Stimulated activated CD4-positive, alpha-beta T cell treated with anti-CD3 and anti-CD28 coated beads, Interleukin-15, amount 100 ng/mL, for 48 hours (primary cell): ENCODE measurements around the gene HDAC4.
A peak's percentile ranks its signal among the peaks of the same experiment; 100 is the strongest.
"Not testable (repeated sequence)": the region's sequence is repeated elsewhere in the genome, so short reads cannot be mapped to it uniquely, and the experiment has no call there.

Experiments used
- DNase-seq, 2 donors: peaks; one replicate each; pipeline ENCODE4 v3.0.0-alpha.2; 2020; ENCODE audit warnings: low read depth in 2 of 2

The HDAC4 gene

DNA sequence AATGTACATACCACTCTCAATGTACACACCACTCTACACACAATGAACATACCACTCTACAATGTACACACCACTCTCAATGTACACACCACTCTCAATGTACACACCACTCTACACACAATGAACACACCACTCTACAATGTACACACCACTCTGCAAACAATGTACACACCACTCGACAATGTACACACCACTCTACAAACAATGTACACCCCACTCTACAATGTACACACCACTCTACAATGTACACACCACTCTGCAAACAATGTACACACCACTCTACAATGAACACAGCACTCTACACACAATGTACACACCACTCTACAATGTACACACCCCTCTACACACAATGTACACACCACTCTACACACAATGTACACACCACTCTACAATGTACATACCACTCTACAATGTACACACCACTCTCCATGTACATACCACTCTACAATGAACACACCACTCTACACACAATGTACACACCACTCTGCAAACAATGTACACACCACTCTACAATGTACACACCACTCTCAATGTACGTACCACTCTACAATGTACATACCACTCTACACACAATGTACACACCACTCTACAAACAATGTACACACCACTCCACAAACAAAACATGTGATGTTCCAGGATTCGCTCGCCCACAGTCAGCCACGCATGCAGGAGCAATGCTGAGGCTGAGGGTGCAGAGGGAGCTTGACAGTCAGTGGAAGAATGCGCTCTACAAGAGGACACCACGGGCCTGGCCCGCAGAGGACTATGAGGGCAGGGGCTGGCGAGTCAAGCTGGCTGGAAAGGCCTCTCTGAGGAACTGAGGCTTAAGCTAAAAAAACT, 118.2 kb downstream of the HDAC4 start:
- DNase-seq = no peak

DNA sequence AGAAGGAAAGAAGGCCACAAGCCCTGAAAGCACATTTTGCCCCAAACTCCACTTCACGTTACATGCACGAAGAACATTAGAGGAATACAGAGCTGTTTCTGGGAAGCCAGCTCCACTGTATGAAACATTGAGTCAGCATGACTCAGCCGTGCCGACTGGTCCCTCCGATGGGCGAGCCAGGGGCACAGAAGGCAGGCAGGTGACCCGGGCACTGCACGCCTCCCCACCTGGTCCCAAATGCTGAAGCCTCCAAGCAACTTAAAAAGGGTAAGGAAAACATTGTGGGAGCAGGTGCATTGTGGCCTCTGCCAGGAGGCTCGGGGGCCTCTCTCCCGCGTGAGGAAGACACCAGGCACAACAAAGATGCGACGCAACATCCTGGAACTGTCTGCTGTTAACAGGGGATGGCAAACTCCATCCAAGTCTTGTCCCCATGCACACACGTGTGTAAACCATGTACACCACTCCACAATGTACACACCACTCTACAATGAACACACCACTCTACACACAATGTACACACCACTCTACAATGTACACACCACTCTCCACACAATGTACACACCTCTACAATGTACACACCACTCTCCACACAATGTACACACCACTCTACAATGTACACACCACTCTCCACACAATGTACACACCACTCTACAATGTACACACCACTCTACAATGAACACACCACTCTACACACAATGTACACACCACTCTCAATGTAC, 120.4 kb downstream of the HDAC4 start:
- DNase-seq = not testable (repeated sequence)

GRCh38 chr2:239279508-239280295, 121.1 kb downstream of the HDAC4 start:
- DNase-seq = no peak

- DNase-seq = no peak
Measured at GRCh38 chr2:239278941-239279365, 121.9 kb downstream of the HDAC4 start.

GRCh38 chr2:239278361-239278760, 122.5 kb downstream of the HDAC4 start:
- no peak for DNase-seq

DNA sequence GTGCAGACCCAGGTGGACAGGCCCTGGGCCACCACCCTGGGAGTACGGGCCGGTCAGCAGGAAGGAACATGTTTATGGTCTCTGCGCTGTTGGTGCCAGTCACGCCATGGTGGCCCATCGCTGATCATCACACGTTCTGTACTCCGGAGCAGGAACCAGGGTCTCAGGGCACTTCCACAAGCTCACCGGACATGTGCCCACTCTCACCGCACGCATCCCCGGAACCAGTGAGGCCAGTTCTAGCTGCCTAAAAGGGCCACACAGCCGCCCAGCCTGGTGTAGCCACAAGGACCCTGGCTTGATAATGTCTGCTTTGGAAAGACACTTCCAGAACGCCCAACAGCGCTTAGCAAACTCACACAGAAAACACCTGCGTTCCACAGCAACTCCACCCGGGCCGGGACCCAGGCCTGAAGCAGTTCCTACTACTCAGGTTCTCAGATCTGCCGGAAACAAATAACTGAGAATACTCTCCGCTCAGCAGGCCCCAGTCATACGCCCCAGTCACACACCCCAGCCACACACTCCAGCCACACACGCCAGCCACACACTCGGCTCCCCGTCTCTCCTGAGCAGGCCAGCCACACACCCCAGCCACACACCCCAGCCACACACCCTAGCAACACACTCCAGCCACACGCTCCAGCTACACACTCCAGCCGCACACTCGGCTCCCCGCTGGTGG, 123.3 kb downstream of the HDAC4 start:
- DNase-seq = no peak

DNA sequence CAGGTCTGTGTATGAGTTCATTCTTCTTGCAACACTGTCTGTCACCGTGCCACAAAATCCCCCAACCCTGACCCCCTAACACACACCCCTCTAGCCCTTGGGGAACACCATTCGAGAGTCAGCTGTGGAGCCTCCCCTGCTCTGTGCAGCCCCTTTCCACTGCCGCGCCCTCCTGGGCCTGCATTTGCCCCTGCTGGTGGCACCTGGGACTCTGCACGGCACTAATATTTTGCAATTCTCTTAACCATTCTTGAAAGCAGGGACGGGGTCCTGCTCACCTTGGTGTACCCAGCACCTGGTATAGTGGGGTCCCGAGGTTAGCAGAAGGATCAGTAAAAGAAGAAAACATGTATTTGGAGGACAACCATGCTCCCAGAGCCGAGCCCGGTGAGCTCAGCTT, 124.0 kb downstream of the HDAC4 start:
- DNase-seq = no peak

DNA sequence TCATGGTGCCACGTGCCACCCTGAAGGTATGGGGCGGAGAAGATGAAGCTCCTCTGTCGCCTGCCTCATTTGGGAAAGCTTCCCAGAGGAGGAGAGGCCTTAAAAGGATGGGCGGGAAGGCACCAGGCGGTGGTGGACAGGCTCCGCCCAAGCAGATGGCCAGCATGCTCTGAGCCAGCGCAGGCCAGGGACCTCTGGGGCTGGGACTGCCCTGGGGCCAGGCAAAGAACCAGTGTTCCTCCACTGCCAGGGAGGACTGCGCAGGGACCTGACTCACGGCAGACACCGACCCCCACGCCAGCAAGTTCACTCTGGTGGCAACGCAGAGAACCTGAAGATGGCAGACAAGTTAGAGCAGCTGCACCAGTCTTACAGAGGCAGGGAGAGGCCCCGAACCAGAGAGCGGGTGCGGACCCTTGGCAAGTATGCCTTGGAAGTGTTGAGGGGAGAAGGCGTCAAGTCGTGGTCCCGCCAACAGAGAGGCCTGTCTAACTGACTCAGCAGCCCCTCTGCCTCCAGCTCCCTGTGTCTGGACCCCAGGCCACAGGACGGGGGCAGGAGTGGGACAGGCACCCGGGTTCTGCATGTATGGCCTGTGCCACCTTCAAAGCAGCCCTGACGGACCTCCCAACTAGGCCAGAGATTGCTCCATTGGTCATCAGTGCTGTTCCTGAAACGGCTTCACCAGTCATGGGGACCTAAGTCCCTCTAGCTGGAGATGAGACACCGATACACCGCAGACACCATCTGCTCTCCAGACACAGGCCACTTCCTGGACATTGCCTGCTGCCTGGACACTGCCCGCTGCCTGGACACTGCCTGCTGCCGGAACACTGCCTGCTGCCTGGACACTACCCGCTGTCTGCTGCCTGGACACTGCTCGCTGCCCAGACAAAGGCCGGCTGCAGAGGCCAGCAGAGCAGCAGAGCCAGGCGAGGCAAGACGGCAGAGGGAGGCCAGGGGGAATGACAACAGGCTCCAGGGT, 124.7 kb downstream of the HDAC4 start:
- DNase-seq = no peak

DNA sequence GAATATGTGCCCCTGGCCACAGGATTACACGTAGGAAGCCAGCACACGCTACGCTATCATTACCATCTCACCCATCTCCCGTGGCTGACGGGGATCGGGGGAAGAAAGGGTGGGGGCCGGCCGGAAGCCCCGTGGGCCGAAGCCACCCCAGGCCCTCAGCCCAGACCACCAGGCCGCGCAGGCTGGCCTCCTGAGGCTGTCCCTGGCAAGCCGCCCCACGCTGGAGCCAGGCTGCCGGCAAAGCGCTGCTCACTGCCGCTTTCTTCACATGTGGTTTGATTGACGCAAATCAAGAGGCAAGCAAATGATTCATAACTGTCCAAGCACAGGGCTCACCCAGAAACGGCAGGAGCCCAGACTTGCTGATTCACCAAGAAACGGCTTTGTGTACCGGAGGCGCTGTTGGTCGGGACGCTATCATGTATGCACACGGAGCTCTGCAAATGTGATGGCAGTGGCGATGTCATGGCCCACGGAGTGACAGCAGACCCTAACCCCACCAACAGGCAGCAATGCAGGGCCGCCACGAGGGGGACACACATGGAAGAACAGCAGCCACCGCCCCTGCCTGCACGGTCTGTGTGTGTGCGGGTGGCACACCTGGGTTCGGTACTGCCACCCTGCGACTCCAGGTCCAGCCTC, 125.7 kb downstream of the HDAC4 start:
- DNase-seq = peak; percentile 74 to 81

DNA sequence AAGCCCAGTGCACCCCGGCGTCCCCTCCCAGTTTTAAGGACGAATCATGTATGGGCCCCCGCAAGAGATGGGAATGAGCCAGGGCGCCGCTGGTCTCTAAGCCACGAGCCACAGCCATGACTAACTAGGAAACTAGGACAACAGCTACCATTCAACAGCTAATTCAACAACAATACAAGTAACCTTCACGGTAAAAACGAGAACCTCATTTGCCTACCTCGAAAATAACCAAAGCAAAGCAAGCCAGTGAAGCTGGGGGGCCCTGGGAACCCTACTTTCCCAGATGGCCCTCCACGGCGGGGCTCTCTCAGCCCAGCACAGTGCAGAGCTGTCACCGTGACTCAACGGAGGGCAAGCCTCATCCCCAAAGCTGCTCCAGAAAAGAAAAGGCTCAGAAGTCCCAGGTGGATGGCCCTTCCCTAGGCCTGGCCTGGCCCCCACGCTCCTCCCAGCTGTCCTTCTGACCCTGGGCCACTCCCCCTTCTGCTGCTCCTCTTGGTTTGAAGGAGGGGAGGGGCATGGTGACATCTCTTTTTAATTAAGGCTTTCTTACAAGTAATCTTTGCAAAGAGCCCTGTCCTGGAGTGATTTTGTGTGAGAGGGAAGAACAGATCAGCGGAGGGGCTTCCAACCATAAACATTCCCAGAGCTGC, 126.3 kb downstream of the HDAC4 start:
- no peak for DNase-seq

DNA sequence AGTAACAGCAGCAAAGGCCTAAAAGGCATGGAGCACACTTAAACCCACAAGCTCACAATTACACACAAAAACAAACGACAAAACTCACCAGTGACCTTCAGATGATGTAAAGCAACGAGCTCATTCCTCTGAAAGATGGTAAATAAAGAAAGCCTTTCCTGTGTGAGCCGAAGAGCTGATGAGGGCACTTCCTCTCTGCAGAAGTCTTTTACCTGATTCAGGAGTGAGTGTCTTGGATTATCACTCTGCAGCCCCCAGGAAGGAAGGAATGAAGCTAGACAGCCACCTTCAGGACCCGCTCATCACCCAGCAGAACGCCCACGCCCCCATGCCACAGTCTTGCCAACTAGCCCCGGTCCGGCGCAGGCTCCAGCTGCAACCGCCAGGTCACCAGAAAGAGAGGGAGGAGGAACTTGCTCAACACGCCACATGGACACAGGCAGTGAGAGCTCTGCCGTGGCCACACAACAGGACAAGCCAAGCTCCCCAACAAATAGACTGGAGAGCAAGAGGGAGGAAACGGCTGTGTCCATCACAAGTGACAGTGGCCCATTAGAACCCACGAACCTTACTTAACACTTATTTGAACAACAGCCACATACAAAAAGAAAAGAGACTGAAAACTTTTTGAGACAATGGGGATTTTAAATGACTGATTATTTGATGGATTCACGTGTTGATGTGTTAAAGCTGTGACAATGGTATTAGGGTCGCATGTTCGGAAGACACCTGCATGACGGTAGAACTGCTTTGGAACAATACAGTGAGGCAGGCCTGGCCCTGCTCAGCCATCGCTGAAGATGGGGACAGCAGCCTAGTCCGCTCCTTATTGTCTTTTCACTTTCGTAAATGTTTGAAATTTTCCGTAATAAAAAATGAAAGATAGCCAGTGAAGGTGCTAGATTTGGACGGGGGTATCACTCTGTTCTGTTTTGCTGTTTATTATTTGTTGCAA, 127.3 kb downstream of the HDAC4 start:
- DNase-seq = no peak

DNA sequence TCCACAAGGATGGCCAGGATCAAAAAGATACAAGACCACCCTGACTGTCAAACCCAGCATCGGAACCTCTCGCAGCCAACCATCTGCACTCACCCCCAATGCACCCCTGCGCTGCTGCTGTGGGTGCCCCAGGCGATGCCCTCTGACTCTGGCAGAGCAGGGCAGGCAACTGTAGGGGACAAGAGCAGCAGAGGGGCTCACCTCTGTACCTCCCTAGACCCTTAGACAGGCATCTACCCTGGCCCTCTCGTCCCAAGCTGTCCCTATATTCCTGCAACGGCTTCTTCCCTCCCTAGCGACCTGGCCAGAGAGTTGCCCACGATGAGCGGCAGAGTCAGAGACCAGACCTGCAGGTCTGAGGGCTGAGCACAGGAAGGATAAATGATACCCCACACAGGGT, 128.2 kb downstream of the HDAC4 start:
- DNase-seq = no peak

DNA sequence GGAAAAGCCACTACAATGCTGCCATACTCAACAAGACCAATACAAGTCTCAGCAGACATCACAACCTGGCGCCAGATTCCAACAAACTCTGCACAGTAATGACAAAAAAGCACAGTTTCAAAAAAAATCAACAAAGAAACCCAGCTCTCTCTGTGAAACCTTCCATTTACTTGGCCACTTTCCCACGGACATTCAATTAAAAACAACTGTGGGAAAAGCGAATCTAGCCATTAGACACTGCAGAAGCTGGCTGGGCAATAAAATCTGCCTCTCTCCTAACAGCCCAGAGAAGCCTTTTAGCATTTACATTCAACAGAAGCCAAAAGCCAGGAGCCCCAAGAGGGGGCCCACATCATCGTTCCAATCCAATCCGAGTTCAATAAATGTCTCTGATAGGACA, 128.9 kb downstream of the HDAC4 start:
- DNase-seq = no peak

DNA sequence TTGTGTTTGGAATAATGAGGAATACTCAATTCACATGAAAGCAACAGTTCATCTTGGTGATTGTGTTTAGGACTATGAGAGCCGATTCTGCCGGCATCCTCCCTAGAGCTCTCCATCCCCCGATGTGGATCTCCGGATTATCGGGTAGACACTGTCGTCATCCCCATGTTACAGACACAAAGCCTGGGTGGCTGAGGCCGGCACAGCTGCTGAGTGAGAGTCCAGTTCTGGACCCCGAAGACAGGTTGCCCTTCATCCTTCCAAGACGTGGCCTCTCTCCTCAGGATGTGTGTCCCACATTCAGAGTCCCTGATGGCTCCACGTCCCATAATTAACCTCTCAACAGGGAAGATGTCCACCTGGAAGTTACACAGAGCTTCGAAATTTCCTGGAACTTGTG, 129.3 kb downstream of the HDAC4 start:
- DNase-seq = no peak

GRCh38 chr2:239269916-239270315, 130.9 kb downstream of the HDAC4 start:
- no peak for DNase-seq

DNA sequence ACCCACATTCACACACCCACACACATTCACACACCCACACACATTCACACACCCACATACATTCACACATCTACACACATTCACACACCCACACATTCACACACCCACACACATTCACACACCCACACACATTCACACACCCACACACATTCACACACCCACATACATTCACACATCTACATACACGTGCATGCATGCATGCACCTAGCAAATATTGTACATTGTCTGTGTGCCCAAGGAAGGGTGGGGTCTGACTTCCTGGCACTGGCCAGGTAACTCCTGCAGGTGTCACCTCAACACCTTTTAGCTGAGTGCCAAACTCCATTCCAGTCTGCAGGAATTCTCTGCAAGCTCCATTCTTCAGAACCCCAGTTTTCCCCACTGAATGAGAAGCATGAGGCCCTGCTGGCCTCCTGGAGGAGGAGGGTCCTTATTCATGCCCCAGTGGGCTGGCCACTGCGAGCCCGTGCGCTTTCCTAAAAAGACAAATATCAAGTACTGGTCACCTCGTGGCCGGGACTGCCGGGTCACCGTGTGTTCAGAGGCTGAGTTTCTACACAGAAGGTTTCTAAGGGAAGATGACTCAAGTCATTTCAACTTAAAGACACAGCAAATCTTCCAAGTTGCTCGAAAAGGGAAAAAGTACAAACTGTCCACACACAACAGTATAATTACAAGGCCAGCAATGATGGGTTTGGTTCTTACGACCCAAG, 131.5 kb downstream of the HDAC4 start:
- DNase-seq = no peak

DNA sequence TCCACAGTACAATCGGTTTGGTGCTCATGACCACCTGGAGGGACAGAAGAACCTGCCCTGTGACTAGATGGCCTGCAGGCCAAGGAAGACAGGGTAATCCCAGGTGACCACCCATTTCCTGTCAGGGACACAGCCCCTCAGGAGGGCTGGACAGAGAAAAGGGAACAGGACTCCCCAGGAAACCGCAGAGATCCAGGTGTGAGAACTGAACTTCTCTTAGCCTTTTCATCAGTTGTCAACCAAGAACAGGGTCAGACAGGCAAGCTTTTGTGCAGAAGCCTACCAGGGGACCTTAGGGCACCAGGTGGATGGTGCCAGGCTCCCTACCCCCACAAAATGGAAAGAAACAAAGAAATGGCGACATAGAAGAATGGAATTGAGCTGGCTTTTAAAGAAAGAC, 132.3 kb downstream of the HDAC4 start:
- no peak for DNase-seq

DNA sequence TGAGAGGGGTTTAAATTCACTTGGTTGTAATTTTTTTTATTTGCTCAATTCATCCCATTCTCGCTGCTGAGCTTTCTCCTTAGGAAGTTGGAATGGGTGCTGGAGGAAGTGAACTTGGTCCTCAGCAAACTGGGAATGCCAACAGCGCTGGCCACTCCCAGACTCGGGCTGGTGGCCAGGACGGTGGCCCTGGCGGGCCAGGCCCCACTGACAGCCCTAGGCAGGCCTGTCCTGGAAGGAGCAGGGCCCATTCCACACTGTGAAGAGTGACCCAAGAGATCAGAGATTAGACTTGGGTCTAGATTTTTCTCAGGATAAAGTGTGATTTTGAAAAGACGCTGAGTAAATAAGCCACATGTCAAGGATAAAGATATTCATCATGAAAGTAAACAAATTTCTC, 132.7 kb downstream of the HDAC4 start:
- DNase-seq = no peak
